Effector CD4-positive, alpha-beta T cell (primary cell): ENCODE measurements around the gene CTBP1.

Experiments used
- DNase-seq: peaks from one replicate; pipeline ENCODE4 v3.0.0-alpha.2; 2020

CTBP1 gene

DNA sequence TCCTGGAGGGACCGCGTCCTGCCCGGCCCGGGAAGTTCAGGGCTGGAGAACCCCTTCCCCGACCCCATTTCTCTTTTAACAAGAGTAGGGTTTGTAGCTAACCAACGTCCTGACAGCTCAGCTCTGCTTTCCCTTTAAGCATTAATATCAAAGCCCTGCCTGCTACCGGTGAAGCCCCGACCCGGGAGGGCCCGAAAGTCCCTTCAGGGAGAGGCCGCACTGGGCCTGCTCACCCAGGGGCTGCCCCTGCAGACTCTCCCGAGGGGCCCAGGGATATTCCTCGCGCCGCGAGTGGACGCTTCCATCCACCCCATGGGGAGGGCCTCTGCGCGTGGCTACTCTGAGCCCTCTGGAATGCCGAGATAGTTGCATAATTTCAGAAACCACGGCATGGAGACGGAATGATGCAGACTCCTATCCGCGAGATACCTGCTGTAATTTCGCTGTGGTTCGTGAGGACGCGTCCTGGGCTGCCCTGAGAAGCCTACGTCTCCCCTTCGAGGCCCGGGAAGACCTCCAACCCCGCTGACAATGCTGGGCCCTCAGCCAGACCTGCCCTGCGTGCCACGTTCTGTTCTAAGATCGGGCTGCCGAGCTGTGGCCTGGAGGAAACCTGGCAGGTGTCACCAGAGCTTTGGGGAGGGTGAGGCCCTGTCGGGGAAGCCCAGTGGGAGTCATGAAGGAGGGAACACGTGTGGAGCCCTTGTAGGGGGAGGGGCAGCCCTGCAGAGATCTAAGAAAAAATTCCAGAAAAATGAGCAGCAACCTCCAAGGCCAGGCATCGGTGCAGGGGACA, 999 bp upstream of the CTBP1 start:
- DNase-seq, result peak; percentile 41

DNA sequence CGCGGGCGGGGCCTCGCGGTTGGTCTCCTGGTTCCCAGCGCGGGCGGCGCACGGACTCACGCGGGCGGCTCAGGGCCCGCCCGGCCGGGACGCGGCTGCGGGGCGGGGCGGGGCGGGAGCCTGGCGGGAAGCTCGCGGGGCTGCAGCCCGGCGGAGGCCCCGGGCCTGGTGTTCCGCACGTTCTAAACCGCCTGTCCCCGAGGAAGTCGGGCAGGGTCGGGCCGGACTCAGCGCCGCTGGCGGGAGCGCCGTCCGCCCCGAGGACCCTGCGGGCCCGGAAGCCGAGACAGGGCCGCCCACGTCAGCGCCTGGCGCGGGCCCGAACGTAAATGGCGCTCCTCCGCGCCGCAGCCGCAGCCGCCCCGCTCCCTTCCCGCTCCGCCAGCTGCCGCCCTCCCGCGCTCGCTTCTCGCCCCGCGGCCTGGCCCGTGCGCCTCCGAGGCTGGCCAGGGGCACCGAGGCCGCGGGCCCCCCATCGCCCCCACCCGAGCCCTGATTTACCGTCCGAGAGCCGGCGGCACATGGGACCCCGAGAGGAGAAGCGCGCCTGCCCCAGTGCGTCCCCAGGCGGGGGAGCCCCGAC, 309 bp upstream of the CTBP1 start:
- DNase-seq, result peak; percentile 79

DNA sequence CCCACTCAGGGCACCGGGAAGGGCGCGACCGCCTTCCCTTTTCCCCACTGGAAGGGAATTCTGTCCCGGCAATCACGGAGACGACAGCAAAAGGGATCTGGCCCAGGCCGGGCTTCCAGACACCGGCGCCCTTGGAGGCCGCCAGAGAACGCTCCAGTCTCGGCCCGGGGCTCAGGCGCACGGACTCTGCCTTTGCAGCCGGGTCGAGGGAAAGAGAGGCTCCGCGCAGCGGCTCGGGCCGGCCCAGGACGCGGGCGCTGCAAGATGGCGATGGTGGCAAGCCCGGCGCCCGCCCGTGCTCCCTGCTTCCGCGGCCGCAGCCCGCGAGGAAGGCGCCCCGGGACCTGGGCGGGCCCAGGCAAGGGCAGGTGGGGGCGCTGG, 1.1 kb downstream of the CTBP1 start:
- DNase-seq, result no peak

DNA sequence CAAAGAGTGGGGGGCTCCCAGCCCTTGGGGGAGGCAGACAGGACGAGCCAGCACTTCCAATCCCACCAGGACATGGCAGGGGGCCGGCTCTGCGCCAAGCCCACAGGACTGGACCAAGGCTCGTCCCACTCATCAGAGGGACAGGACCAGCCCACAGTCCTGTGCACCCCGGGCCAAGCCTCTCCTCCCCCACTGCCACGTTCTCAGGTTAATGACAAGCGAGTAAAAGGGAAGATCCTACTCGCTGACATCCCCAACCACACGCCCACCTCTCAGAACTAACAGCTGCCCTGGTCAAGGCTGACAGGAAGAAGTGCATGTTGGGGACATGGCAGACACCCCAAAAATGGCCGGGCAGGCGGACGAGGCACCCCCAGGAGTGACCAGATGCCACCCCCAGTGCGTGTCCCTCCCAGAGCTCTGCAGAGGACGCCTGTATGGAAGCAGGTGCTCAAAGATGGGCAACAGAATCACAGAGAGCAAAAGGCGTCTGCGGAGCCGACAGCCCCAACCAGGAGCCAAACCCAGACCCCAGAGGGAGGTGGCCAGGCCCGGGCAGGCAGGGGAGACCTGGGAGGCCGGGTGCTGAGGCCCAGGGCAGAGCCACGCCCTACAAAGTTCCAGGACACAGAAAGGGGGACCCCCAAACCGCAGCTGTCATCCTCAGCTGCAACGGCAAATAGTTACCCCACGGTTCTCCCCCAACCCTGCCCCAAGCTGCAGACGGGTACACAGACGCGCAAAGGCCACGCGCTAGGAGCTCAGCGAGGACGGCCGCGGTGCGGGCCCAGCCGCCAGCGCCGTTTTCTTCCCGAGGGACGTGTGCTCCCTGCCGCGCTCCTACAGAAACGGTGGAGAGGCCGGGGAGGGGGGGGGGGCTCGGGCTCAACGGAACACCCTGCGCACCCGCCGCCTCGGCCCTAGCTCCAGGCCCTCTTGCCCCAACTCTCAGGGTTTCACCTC, 1.7 kb downstream of the CTBP1 start:
- DNase-seq, result no peak

DNA sequence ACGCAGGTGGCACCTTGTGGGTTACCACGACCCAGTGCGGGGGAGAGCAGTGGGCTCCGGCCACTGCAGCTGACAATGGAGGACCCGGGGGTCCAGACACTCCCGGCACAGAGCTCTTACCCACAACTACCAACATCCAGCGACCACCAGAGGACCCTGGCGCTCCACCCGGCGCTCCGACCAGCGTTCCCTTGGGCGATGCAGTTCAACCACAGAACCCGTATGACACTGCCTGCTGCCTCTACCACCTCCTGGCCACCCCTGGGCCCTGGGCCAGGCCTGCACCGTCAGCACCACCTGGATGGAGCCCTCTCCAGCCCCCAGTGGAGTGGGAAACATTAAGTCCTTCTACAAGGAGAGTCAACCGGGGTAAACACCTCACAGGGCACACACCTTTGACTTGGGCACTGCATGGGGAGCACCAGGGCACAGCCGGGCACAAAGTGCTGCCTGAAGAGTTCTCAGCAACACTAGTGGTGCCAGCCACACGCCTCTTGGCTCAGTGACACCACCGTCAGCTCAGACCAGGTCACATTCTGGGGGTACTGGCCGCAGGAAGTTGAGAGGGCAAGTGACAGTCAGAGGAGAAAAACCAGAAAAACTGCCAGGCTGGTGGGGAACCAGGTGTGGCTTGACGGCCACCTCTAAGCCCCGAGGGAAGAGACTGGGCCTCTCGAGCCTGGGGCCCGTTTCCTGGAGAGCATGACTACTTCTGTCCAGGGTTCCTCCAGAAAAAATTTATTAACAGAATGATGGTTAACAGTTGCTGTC, 2.6 kb downstream of the CTBP1 start:
- no peak for DNase-seq

DNA sequence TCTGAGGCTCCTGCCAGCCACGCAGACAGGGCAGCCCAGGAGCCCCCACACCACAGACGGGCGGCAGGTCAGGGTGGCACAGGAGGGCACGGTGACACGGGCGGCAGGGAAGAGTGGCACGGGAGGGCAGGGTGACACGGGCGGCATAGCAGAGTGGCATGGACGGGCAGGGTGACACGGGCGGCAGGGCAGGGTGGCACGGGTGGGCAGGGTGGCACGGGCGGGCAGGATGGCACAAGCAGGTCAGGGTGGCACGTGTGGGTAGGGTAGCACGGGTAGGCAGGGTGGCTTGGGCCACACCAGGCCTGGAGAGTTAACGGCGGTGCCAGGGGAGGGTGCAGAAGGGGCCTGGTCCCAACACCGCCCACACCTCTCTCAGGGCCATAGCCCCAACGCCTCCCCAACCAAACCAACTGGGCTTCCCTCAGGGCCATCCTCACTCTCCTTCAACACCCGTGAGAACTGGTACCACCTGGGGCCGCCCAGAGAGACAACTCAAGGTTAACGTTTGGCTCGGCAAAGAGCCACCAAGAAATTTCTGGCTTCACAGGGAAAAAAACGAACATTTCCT, 3.4 kb downstream of the CTBP1 start:
- no peak for DNase-seq

DNA sequence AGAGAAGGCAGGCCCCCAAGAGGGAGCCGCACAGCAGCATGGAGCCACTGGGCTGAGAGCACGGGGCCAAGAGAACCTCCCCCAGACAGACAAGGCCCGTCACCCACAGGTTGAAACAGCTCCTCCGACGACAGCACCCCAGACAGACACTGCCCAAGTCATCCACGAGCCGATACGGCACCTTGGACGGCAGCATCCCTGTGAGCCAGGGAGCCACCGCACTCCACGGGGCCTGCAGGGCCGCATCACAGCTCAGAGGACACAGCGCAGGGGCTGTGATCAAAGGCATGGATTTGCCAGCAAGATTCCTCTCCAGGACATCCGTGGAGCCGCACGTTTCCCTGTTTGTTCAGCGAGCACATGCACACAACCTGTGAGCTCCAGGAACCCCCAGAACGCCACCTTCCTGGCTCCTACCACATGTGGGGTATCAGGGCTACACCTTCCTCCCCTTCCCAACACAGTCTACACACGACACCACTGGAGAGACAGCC, 3.9 kb downstream of the CTBP1 start:
- DNase-seq, result no peak

DNA sequence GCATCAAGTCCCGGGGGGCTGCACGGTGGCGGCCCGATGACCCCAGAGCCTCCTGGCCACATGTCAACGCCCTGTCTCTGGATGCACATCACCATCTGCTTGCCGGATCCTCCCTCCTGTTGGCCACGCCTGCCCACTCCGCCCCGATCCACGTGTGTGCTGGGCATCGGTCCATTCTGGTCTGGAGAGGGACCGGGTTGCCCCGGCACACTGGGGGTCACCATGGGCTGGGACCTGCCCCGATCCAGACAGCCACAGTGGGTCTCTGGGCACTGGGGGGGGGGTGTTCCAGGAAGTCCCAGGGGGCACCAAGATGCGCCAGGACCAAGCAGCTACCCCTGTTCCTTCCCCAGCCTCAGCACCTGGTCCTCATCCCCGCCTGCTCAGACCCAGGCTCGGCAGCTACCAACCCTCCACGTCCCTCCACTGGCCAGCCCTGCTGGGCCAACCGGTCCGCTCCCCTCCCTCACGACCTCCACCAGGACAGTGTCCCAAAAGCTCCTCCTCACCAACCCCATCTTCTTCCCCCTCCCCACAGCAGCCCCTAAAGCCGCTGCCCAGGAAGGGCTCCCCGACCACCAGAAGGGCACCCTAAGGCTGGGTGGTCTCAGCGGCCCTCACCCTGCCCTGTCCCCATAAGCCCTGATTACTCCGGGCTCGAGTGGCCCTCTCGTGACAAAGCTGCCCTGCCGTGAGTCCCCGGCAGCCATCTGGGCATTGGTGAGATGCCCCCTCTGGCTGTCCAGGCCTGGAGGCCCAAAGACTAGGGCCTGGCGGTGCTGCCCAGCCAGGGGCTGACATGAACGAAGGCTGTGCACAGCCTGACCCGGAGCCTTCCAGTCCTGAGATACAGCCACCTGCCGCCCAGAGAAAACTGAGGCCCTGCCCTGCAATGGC, 4.6 kb downstream of the CTBP1 start:
- DNase-seq, result no peak

DNA sequence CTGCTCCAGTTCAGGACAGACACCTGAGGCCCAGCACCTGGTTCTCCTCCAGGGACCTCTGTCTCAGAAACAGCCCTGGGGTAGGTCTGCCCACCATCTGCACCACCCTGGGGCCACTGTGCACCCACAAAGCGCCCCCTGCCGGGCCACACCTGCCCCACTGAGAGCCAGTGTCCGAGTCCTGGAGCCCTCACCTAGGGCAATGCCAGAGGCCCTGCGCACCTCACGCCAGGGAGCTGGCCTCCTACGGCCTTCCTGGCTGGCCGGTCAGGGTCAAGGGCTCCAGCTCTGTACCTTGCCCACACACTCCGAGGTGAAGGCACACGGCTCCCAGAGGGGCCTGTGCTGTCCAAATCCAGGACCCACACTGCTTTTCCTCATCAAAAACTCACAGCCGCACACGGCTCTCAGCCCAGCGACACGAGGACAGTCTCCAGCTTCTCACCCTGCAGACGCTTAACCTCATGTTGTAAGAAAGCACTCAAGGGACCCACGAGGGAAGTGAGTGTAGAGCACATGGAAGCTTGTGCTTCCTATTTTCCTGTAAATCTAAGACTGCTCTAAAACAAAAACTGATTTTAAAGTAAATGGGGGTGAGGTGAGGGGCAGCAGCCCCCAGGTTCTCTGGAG, 5.4 kb downstream of the CTBP1 start:
- DNase-seq, result no peak

DNA sequence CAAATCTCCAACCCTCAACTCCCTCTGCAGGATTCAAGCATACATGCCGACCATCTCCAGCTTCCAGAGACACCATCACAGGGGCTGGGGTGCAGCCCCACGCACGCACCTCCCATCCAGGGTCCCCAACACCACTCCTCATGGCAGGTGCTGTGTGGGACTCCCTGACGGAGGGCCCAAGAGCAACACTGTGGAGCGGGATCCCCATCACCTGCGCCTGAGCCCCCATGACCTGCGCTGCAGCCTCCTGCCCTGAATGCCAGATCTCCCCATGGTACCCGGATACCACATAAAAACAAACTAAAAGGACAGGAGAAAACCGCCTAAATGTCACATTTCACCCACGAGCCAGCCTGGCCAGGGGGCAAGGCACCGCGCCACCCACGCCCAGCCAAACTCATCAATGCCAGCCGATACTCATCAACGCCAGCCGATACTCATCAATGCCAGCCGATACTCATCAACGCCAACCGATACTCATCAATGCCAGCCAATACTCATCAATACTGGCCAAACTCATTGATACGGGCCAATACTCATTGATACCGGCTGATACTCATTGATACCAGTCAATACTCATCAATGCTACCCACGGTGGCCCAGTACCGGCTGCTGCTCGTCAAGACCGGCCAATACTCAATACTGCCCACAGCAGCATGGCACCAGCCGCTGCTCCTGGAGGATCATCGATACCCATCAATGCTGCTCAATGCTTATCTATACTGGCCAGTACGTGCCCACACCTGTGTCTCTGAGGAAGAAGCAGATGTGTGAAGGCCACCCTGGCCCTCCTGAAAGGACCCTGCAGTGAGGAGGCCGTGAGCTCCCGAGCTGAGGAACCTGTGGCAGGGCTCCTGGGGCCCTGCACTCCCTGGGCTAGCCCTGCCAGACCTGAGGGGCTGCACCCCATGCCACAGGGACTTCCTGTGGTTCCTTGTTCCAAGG, 6.2 kb downstream of the CTBP1 start:
- no peak for DNase-seq

DNA sequence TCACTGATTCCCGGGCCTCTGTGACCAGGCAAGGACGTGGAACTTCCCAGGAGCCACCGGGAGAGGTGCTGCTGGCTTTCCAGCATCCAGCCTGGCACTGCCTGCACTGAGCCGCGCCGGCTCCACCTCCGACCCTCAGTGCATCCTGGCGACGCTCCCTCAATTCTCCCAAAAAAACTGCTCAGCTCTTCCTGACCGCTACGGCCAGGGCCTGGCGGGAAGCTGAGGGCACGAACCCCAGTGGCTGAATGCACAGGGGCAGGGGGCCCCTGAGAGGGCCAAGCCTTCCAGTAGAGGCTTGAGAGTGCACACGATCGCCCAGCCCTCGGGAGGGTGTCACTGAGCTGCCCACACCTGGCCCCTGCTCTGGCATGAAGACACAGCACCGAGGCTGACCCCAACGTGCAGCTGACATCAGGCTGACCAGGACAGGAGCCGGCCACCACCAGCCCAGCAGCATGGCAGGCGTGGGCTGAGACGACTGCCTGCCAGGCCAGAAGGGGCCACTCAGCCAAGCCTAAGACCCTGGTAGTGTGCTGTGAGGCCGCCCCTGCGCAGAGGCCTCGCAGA, 6.9 kb downstream of the CTBP1 start:
- DNase-seq, result no peak

DNA sequence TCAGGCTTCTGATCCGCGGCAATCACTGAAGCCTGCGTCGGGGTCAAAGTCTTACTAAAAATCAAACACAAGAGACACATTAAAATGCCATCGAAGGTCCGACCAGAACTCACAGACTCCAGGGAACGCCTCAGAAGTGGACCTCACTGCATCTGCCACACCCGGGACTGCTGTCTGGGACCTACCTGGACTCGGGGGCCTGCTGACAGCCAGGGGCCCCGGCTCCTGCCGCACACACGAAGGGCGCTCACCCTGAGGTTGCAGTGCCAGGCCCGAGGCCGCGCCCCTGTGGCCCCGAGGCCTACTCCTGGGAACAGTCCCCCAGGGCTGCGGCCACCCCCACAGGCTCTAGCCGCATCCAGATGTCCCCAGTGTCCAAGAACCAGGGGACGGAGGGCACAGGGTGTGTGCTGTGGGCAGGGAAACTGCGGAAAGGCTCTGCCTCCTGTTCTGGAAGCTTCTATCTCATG, 7.4 kb downstream of the CTBP1 start:
- DNase-seq, result no peak

DNA sequence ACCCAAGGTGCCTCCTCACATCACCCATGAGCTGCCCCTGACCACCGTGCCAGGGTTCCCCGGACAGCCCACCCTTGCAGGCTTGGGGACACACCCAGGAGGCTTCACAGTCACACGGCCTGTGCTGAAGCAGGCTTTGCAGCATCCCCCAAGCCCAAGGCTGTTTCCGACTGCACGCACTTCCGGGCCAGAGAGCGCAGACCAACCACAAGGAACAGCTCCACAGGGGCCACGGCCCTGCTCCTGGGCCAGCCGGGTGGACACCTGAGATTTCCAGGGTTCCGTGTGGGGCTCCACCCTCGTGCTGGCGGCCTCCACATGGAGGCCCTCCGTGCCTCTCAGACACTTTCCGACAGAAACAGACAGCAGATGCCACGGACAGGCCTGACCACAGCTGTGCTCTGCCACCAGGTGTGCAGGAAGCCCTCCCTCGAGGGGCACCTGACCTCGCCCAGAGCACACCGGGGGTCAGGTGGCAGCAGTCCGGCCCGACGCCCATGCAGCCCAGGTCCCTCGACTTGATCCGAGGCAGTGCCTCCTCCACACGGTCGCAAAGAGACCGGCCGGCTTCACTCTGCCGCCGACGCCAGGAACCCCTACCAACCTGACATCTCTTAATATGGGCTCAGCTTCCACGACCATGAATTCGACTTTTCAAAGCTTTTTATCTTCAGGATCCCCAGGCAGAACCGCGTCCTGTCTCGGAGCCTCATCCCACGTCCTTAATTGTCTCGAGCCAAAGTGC, 8.0 kb downstream of the CTBP1 start:
- no peak for DNase-seq

DNA sequence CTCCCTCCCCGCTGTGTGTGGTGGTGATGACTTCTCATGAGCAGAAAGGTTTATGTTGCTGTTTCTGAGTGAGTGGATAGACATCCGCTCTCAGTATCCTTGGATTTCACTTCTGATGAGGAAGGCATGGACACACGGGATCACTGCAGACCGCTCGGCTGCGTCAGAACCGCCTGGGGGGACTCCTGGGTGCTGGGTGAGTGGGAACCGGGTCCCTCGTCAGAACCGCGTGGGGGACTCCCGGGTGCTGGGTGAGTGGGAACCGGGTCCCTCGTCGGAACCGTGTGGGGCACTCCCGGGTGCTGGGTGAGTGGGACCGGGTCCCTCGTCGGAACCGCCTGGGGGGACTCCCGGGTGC, 9.0 kb downstream of the CTBP1 start:
- no peak for DNase-seq

DNA sequence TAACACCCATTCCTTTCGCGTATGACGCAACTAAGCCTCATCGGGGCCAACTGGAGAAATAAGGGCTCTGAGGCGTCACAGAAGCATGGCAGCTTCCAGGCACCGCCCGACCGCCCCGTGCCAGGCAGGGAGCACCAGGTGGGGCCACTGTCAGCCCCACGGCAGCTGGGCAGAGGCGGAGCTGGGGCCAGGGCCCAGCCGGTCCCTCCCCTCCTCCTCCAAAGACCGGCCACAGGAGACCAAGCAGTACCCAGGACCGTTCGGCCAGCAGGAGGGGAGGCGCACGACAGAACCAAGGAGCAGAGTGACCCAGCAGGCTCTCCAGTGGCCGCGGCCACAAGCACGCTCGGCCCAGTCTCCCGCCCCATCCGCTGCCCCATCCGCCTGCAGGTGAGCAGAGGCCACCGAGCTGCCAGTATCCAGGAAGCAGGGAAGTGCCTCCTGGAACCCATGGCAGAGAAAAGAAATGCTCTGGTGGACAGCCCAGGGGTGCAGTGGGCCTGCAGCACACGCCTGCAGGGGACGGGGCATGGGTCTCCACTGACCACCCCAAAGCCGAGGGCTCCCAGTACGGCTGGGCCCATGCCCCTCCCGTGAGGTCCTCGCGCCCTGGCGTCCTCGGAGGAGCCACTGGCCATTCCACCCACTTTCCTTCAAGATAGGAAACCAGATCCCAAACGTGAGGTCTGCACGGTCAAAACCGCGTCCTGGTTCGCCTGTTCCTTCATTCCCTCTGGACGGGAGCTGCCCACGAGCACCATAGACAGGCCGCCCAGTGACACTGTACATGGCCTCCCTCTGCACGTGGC, 9.6 kb downstream of the CTBP1 start:
- no peak for DNase-seq

DNA sequence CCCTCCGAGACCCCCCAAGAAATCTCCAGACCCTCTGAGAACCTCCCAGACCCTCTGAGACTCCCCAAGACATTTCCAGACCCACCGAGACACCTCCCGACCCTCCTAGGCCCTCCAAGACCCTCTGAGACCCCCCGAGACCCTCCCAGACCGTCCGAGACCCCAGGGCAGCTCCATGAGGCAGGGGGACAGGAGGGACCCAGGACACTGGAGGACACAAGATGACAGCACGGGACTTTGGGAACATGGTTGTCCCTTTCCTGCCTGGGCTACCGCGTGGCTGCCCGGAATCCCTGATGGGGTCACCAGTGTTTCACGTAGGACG, 10.3 kb downstream of the CTBP1 start:
- DNase-seq, result no peak

DNA sequence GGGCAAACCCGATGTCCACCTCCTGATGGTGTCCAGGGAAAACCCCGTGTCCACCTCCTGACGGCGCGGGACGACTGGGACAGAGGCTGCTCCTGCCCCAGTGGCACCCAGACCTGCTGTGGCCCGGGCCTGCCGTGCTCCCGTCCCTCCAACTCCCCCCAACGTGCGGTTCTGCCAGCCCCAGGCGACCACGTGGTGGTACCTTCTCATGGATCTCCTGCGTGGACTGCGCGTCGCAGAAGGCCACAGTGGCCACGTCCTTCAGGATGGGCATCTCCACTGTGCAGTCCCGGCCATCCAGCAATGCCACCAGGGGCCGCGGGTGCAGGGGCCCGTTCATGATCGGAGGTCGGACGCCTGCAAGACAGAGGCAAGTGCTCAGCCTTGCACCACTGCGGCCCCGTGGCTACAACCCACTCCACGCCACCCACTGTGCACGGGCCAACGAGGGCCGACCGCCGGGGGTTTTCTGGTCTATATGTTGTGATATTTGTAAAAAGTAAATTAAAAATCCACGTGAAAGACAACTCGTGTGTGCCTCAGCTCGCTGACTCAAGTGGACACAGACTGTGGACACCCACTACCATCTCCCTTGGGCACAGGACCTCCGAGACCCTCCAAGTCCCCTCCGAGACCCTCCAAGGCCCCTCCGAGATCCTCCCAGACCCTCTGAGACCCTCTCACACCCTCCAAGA, 10.8 kb downstream of the CTBP1 start:
- no peak for DNase-seq
